AG09319 (cell line): Measurements from ENCODE around the gene FTSJ1.
"Not testable (repeated sequence)": the region's sequence is repeated elsewhere in the genome, so short reads cannot be mapped to it uniquely, and the experiment has no call there.

Experiments
- DNase-seq: peaks from one replicate; pipeline ENCODE4 v3.0.0-alpha.2; 2010; ENCODE audit warnings: low read depth; ENCODE audit errors: extremely low read depth
- TF ChIP-seq, protein P1 (sequence below): IDR thresholded peaks from 2 replicates; pipeline ENCODE4 v1.5.1; 2011; ENCODE audit warnings: low read depth, mild to moderate bottlenecking, inconsistent platforms, low read length, moderate library complexity

FTSJ1 gene, protein sequence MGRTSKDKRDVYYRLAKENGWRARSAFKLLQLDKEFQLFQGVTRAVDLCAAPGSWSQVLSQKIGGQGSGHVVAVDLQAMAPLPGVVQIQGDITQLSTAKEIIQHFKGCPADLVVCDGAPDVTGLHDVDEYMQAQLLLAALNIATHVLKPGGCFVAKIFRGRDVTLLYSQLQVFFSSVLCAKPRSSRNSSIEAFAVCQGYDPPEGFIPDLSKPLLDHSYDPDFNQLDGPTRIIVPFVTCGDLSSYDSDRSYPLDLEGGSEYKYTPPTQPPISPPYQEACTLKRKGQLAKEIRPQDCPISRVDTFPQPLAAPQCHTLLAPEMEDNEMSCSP

DNA sequence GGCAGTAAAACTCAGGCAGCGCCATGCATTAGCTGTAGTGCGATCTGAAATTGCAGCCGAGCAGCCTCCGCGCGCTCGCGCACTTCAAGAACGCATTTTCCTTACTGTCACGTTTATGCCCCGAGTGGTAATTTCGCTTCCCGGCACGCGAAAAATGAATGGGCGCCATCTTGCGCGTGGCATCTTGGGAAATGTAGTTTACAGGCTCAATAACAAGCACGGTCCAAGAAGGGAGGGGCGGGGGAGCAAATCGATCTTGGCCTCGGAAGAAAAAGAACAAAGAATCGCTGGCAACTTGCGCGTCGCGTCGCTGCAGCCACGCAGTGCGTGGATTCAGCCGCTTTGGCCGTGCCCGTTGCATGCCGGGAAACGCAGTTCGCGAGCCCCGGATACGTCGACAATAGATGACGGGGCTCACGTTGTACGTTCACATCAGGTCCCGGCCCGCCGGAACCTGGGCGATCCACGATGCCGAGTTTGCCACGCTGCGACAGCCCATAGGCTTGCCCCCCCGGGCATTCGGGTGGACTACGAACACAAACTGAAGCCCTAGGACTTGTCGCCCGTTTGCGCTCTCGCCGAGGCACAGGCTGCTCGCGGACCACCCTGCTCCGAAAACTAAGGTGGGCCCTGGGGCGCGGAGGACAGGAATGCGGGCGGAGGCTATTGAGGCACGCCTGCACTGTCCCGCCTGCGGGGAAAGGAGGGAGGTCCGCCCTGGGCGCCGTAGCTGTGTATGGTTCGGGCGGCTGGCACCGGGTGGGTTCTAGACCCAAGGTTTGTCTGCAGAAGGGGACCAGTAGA lies at the start of gene FTSJ1:
TSS of gene FTSJ1 (plus strand) at position 426 of the 804 bp plus-strand sequence. CDS start 1,849 bp downstream, outside the sequence.
- TF ChIP-seq, protein P1, sequence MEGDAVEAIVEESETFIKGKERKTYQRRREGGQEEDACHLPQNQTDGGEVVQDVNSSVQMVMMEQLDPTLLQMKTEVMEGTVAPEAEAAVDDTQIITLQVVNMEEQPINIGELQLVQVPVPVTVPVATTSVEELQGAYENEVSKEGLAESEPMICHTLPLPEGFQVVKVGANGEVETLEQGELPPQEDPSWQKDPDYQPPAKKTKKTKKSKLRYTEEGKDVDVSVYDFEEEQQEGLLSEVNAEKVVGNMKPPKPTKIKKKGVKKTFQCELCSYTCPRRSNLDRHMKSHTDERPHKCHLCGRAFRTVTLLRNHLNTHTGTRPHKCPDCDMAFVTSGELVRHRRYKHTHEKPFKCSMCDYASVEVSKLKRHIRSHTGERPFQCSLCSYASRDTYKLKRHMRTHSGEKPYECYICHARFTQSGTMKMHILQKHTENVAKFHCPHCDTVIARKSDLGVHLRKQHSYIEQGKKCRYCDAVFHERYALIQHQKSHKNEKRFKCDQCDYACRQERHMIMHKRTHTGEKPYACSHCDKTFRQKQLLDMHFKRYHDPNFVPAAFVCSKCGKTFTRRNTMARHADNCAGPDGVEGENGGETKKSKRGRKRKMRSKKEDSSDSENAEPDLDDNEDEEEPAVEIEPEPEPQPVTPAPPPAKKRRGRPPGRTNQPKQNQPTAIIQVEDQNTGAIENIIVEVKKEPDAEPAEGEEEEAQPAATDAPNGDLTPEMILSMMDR: no peak
- DNase-seq: peak; percentile 85

DNA sequence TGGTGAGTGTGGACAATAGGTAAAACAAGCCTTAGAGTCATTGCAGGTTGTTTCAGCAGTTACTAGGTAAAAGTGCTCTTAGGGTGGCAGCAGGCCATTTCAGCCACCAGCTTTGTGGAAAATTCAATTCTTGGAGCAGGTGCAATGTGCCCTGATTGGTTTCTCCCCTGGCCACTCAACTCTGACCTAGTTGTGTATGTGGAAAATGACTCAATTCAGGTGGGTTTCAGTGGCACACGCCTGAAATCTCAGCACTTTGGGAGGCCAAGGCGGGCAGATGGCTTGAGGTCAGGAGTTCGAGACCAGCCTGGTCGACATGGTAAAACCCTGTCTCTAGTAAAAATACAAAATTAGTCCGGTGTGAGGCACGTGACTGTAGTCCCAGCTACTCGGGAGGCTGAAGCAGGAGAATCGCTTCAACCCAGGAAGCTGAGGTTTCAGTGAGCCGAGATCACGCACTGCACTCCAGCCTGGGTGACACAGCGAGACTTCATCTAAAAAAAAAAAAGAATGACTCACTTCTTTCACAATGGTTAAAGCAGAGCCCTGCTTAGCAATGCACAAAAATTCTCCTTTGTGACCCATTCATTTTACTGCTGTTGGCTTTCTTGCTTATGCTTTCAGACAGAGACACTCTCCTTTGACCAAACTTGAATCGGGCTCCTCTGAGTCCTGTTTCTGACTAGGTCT lies 48.8 kb upstream of the FTSJ1 start:
- DNase-seq: not testable (repeated sequence)

GRCh38 chrX:48429606-48430005 lies 46.4 kb upstream of the FTSJ1 start:
- not testable (repeated sequence) for DNase-seq

- DNase-seq: not testable (repeated sequence)
Observed at GRCh38 chrX:48430166-48430565, 45.8 kb upstream of the FTSJ1 start.

DNA sequence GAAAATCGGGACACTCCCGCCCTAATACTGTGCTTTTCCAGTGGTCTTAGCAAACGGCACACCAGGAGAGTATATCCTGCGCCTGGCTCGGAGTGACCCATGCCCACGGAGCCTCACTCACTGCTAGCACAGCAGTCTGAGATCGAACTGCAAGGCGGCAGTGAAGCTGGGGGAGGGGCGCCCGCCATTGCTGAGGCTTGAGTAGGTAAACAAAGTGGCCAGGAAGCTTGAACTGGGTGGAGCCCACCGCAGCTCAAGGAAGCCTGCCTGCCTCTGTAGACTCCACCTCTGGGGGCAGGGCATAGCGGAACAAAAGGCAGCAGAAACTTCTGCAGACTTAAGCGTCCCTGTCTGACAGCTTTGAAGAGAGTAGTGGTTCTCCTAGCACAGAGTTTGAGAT lies 42.3 kb upstream of the FTSJ1 start:
- not testable (repeated sequence) for DNase-seq

- DNase-seq: not testable (repeated sequence)
Observed at GRCh38 chrX:48447201-48447600, 28.8 kb upstream of the FTSJ1 start.

GRCh38 chrX:48450076-48450475 lies 25.9 kb upstream of the FTSJ1 start:
- TF ChIP-seq, protein P1: no peak
- DNase-seq: no peak

GRCh38 chrX:48451708-48452107 lies 24.3 kb upstream of the FTSJ1 start:
- no peak for DNase-seq
- TF ChIP-seq, protein P1: no peak

- TF ChIP-seq, protein P1: no peak
- no peak for DNase-seq
Observed at GRCh38 chrX:48456628-48457331, 19.2 kb upstream of the FTSJ1 start.
